Astrocyte (in vitro differentiated cells and primary cell): ENCODE results near the gene FBXW5.

ENCODE experiments used
- EZH2 ChIP-seq: IDR thresholded peaks from 2 replicates; pipeline ENCODE4 v1.6.1; 2012; ENCODE audit warnings: mild to moderate bottlenecking, low read length, inconsistent platforms; ENCODE audit not compliant: insufficient read depth
- TF ChIP-seq, protein P1 (sequence below): IDR thresholded peaks from 2 replicates; pipeline ENCODE4 v1.5.1; 2011; ENCODE audit warnings: low read depth, mild to moderate bottlenecking, inconsistent platforms, low read length, moderate library complexity; ENCODE audit not compliant: insufficient read depth

- TF ChIP-seq EZH2 = no peak
- TF ChIP-seq, protein P1, sequence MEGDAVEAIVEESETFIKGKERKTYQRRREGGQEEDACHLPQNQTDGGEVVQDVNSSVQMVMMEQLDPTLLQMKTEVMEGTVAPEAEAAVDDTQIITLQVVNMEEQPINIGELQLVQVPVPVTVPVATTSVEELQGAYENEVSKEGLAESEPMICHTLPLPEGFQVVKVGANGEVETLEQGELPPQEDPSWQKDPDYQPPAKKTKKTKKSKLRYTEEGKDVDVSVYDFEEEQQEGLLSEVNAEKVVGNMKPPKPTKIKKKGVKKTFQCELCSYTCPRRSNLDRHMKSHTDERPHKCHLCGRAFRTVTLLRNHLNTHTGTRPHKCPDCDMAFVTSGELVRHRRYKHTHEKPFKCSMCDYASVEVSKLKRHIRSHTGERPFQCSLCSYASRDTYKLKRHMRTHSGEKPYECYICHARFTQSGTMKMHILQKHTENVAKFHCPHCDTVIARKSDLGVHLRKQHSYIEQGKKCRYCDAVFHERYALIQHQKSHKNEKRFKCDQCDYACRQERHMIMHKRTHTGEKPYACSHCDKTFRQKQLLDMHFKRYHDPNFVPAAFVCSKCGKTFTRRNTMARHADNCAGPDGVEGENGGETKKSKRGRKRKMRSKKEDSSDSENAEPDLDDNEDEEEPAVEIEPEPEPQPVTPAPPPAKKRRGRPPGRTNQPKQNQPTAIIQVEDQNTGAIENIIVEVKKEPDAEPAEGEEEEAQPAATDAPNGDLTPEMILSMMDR = no peak
These were observed 4.5 kb downstream of the FBXW5 start for GRCh38 chr9:136939996-136940525.
